Hepatocyte (in vitro differentiated cells): Measurements from ENCODE around the gene MAPRE3. TPM values are rescaled to one million over a fixed set of nuclear protein-coding genes. Genes with fewer than 3 reads are reported as not detected.
"Not testable (repeated sequence)": the region's sequence is repeated elsewhere in the genome, so short reads cannot be mapped to it uniquely, and the experiment has no call there.

Experiments used
- DNase-seq: peaks from one replicate; pipeline ENCODE4 v3.0.0-alpha.2; 2016; ENCODE audit warnings: low spot score
- H2AFZ ChIP-seq: fragments of 200-600 bp; sonication (generic); 2 replicates; pipeline ENCODE4 v1.6.0; 2016; ENCODE audit warnings: antibody characterized with exemption, mild to moderate bottlenecking
- H3K27ac ChIP-seq: fragments of 200-600 bp; sonication (generic); 2 replicates; pipeline ENCODE4 v1.5.1; 2016; ENCODE audit warnings: mild to moderate bottlenecking
- H3K27me3 ChIP-seq: fragments of 200-600 bp; sonication (generic); 2 replicates; pipeline ENCODE4 v1.6.1; 2016
- H3K36me3 ChIP-seq: fragments of 200-600 bp; sonication (generic); replicated peaks from 2 replicates; pipeline ENCODE4 v1.5.1; 2016; ENCODE audit warnings: low read depth; ENCODE audit not compliant: insufficient read depth
- H3K4me1 ChIP-seq: fragments of 200-600 bp; sonication (generic); 2 replicates; pipeline ENCODE4 v1.5.1; 2016; ENCODE audit warnings: mild to moderate bottlenecking, moderate library complexity; ENCODE audit not compliant: insufficient read depth
- H3K4me2 ChIP-seq: fragments of 200-600 bp; sonication (generic); 2 replicates; pipeline ENCODE4 v1.6.0; 2016
- H3K4me3 ChIP-seq: fragments of 200-600 bp; sonication (generic); 2 replicates; pipeline ENCODE4 v1.5.1; 2016; ENCODE audit warnings: mild to moderate bottlenecking
- H3K79me2 ChIP-seq: fragments of 200-600 bp; sonication (generic); 2 replicates; pipeline ENCODE4 v1.6.0; 2017; ENCODE audit warnings: mild to moderate bottlenecking
- H3K9me2 ChIP-seq: fragments of 200-600 bp; sonication (generic); replicated peaks from 2 replicates; pipeline ENCODE4 v1.6.0; 2017; ENCODE audit warnings: mild to moderate bottlenecking; ENCODE audit not compliant: insufficient read depth
- H3K9me3 ChIP-seq: fragments of 200-600 bp; sonication (generic); 2 replicates; pipeline ENCODE4 v1.5.1; 2016; ENCODE audit warnings: low read depth, mild to moderate bottlenecking
- H4K20me1 ChIP-seq: fragments of 200-600 bp; sonication (generic); 2 replicates; pipeline ENCODE4 v1.6.0; 2016; ENCODE audit warnings: mild to moderate bottlenecking; ENCODE audit not compliant: insufficient read depth, poor library complexity, severe bottlenecking
- CTCF ChIP-seq: fragments of 200-600 bp; sonication (generic); IDR thresholded peaks from 2 replicates; pipeline ENCODE4 v1.5.1; 2016; ENCODE audit warnings: antibody characterized with exemption, mild to moderate bottlenecking; ENCODE audit not compliant: poor library complexity
- EZH2 ChIP-seq: fragments of 200-600 bp; sonication (generic); IDR thresholded peaks from 2 replicates; pipeline ENCODE4 v1.6.1; 2016; ENCODE audit warnings: antibody characterized with exemption, mild to moderate bottlenecking, borderline replicate concordance
- EZH2phosphoT487 ChIP-seq: fragments of 200-600 bp; sonication (generic); IDR thresholded peaks from one replicate; pipeline ENCODE4 v1.6.1; 2018; ENCODE audit warnings: antibody characterized with exemption, mild to moderate bottlenecking, low read depth, moderate library complexity; ENCODE audit not compliant: unreplicated experiment, severe bottlenecking
- WGBS: methylation state at CpG from one replicate; pipeline ENCODE4 v1.1.6; 2016; ENCODE audit warnings: low lambda C conversion rate; ENCODE audit errors: missing lambda C conversion rate; 5-methylcytosine and 5-hydroxymethylcytosine counted together
- polyA plus RNA-seq: library from polyadenylated mRNA; unstranded; fragments of >200 nt; fragmentation: Nextera tagmentation; extraction: Ambion mirVana; gene quantifications from 2 replicates; pipeline ENCODE4 v1.2.1, GENCODE V29; 2016
- total RNA-seq: library from RNA; depleted of rRNA; stranded (reverse); fragments of >200 nt; gene quantifications from 2 replicates; pipeline ENCODE4 v1.2.3, GENCODE V29; 2014

Gene MAPRE3
- total and polyA plus RNA-seq, 2 experiments from 2014 or later = 8.6 to 23.6 TPM

DNA sequence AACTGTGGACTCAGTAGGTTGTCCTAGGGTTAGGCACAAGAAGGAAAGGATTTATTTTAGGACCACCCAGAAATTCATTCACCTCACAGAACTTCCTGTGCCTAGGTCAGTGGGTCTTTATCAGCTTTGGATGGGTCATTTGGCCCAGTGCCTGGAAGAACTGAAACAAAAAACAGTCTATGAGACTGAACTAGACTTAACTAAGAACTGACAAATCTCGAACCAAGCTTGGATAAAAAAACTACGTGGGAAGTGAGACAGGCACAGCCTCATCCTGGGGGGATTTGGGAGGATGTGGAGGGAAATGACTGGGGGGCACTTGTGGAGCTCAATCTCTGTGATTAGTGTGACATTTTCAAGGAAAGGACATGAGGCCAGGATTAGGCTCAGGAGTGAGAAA, 103.3 kb downstream of the MAPRE3 start:
- H3K27ac ChIP-seq = peak overlapping the region; percentile 98
- H3K36me3 ChIP-seq = no peaks in the 10 kb centered on the region
- no peaks in the 10 kb centered on the region for H3K27me3 ChIP-seq
- no peak overlapping the region for H3K4me3 ChIP-seq
- no peaks in the 10 kb centered on the region for H3K9me2 ChIP-seq
- H3K4me1 ChIP-seq = peaks cover 29% of the 10 kb centered on the region
- no peak overlapping the region for H2AFZ ChIP-seq
- TF ChIP-seq EZH2phosphoT487 (no peak), EZH2 (no peak), CTCF (no peak)
- peaks cover 29% of the 10 kb centered on the region for H3K79me2 ChIP-seq
- H3K9me3 ChIP-seq = no peaks in the 10 kb centered on the region
- H4K20me1 ChIP-seq = peaks cover 12% of the 10 kb centered on the region
- no peak overlapping the region for H3K4me2 ChIP-seq
- WGBS = 51% methylated on average over 2 of the region's 2 CpGs
- no peak for DNase-seq

DNA sequence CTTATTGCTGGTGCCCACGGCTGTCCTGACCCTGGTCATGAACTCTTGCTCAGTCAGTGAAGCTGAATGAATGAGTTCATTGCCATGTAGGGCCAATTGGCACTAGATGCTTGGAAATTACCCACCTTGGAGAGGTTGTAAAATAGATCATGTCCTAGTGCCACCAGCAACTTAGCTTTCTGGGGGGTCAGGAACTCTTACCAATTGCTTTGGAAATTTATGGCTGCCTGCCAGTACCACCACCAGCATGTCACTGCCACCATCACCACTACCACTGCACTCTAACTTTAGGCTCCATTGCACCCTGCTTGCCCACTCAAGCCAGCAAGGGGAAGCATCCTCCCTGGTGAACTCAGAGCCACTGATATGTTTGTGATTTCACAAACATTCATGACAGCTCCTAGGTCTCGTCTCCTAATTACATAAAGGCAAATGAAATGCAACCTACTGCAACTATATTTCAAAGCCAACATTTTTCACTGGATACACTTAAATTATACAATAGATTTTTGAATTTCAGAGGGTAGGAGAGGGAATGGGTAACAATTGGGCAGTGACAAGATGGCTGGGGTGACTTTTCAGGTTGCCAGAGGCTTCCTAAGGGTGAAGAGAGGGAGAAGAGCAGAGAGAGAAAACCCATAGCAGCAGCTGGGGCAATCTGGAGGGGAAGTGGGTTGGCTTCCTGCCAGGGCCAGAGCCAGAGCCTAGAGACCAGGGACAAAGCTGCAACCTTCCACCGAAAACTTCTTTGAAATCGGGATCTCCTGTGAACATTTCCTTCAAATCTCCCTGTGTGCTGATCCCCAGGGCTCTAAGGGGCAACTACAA, 104.5 kb downstream of the MAPRE3 start:
- WGBS = 67% methylated on average over 4 of the region's 4 CpGs
- H3K27me3 ChIP-seq = no peaks in the 10 kb centered on the region
- no peak for DNase-seq
- peaks cover 29% of the 10 kb centered on the region for H3K79me2 ChIP-seq
- no peaks in the 10 kb centered on the region for H3K9me2 ChIP-seq
- H3K9me3 ChIP-seq = no peaks in the 10 kb centered on the region
- H4K20me1 ChIP-seq = peaks cover 5% of the 10 kb centered on the region
- H3K36me3 ChIP-seq = no peaks in the 10 kb centered on the region
- peak overlapping the region; percentile 54 for H3K4me2 ChIP-seq
- no peak overlapping the region for H2AFZ ChIP-seq
- peak overlapping the region; percentile 98 for H3K27ac ChIP-seq
- H3K4me3 ChIP-seq = no peak overlapping the region
- TF ChIP-seq CTCF = no peak
- no peak for TF ChIP-seq EZH2
- H3K4me1 ChIP-seq = peaks cover 27% of the 10 kb centered on the region

GRCh38 chr2:27075566-27075871, 105.1 kb downstream of the MAPRE3 start:
- 79% methylated on average over 6 of the region's 6 CpGs for WGBS
- not testable (repeated sequence) for H3K4me3 ChIP-seq, H3K36me3 ChIP-seq, H3K9me3 ChIP-seq, H4K20me1 ChIP-seq, DNase-seq, H2AFZ ChIP-seq, H3K27me3 ChIP-seq, H3K9me2 ChIP-seq
- H3K4me1 ChIP-seq = peaks cover 22% of the 10 kb centered on the region
- peaks cover 27% of the 10 kb centered on the region for H3K79me2 ChIP-seq
- H3K27ac ChIP-seq = peak overlapping the region; percentile 98
- H3K4me2 ChIP-seq = peak overlapping the region; percentile 54

DNA sequence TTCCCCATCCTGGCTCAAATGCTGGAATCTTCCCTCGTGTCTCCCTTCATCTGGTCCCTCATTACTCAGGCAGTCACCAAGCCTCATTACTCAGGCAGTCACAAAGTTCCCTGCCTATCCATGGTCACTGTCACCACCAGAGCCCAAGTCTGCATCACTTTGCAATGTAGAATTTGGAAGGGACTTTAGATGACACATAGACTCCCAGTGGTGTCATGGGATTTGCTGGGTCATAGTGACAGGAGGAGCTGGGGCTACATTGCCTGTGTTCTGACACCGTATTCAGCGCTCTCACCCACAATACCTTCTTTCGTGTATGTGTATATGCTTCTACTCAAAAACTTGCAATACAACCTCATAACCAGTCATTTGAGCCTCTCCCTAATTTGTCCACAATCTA, 105.9 kb downstream of the MAPRE3 start:
- H3K36me3 ChIP-seq = no peaks in the 10 kb centered on the region

More for the DNA sequence above, 105.9 kb downstream of the MAPRE3 start:
- Histone ChIP-seq H3K4me1 (peaks cover 21% of the 10 kb centered on the region), H3K4me2 (no peak overlapping the region), H4K20me1 (no peaks in the 10 kb centered on the region), H2AFZ (no peak overlapping the region), H3K27me3 (no peaks in the 10 kb centered on the region), H3K27ac (peak overlapping the region; percentile 98), H3K4me3 (no peak overlapping the region), H3K9me2 (no peaks in the 10 kb centered on the region), H3K9me3 (no peaks in the 10 kb centered on the region), H3K79me2 (peaks cover 19% of the 10 kb centered on the region)
- WGBS = 87% methylated on average over 4 of the region's 4 CpGs
- TF ChIP-seq CTCF (no peak), EZH2phosphoT487 (no peak), EZH2 (no peak)
- no peak for DNase-seq

Other genes with a start within 250 kb of the MAPRE3 start
- 30.2 and 40.7 TPM in 2 replicates for gene SLC35F6, start 206.4 kb upstream of the MAPRE3 start, total RNA-seq
- 16.6 and 18.3 TPM in 2 replicates for gene SLC35F6, start 206.4 kb upstream of the MAPRE3 start, polyA plus RNA-seq
- gene CENPA, start 184.6 kb upstream of the MAPRE3 start, total RNA-seq = 1.7 and 3.1 TPM in 2 replicates
- 5.5 and 5.6 TPM in 2 replicates for gene CENPA, start 184.6 kb upstream of the MAPRE3 start, polyA plus RNA-seq
- gene DPYSL5, start 122.5 kb upstream of the MAPRE3 start, total RNA-seq = 0.48 and 0.63 TPM in 2 replicates
- 0.21 and 0.99 TPM in 2 replicates for gene DPYSL5, start 122.5 kb upstream of the MAPRE3 start, polyA plus RNA-seq
- 40.2 and 50.4 TPM in 2 replicates for gene TMEM214, start 62.3 kb downstream of the MAPRE3 start, total RNA-seq
- gene TMEM214, start 62.3 kb downstream of the MAPRE3 start, polyA plus RNA-seq = 75.9 and 100 TPM in 2 replicates
- 12.9 and 13.8 TPM in 2 replicates for gene AGBL5, start 81.0 kb downstream of the MAPRE3 start, total RNA-seq
- 20.2 and 24.9 TPM in 2 replicates for gene AGBL5, start 81.0 kb downstream of the MAPRE3 start, polyA plus RNA-seq
- 364 and 380 TPM in 2 replicates for gene OST4, start 101.0 kb downstream of the MAPRE3 start, total RNA-seq
- gene OST4, start 101.0 kb downstream of the MAPRE3 start, polyA plus RNA-seq = 839 and 872 TPM in 2 replicates
- gene EMILIN1, start 108.0 kb downstream of the MAPRE3 start, total RNA-seq = 59.6 and 80.8 TPM in 2 replicates
- 109 and 128 TPM in 2 replicates for gene EMILIN1, start 108.0 kb downstream of the MAPRE3 start, polyA plus RNA-seq
- gene KHK, start 116.1 kb downstream of the MAPRE3 start, total RNA-seq = 26.1 and 28.7 TPM in 2 replicates
- 57.7 and 73.1 TPM in 2 replicates for gene KHK, start 116.1 kb downstream of the MAPRE3 start, polyA plus RNA-seq
- gene CGREF1, start 148.5 kb downstream of the MAPRE3 start, total RNA-seq = 0.28 and 2.5 TPM in 2 replicates
- 1.8 and 2.2 TPM in 2 replicates for gene CGREF1, start 148.5 kb downstream of the MAPRE3 start, polyA plus RNA-seq
- 0.03 TPM in 1 of 2 replicates, not detected in the other for gene ABHD1, start 153.2 kb downstream of the MAPRE3 start, total RNA-seq
- 0.58 and 1.1 TPM in 2 replicates for gene ABHD1, start 153.2 kb downstream of the MAPRE3 start, polyA plus RNA-seq
- 69.2 and 69.6 TPM in 2 replicates for gene PREB, start 164.0 kb downstream of the MAPRE3 start, total RNA-seq
- gene PREB, start 164.0 kb downstream of the MAPRE3 start, polyA plus RNA-seq = 71.7 and 90.3 TPM in 2 replicates
- not detected in 2 replicates for gene PRR30, start 168.8 kb downstream of the MAPRE3 start, total RNA-seq
- gene PRR30, start 168.8 kb downstream of the MAPRE3 start, polyA plus RNA-seq = not detected in 2 replicates
- gene TCF23, start 178.4 kb downstream of the MAPRE3 start, total RNA-seq = not detected in 2 replicates
- gene TCF23, start 178.4 kb downstream of the MAPRE3 start, polyA plus RNA-seq = not detected in 2 replicates
- gene ATRAID, start 241.4 kb downstream of the MAPRE3 start, total RNA-seq = 161 and 173 TPM in 2 replicates
- 259 and 281 TPM in 2 replicates for gene ATRAID, start 241.4 kb downstream of the MAPRE3 start, polyA plus RNA-seq
- gene SLC5A6, start 241.6 kb downstream of the MAPRE3 start, total RNA-seq = 65.8 and 72.3 TPM in 2 replicates
- gene SLC5A6, start 241.6 kb downstream of the MAPRE3 start, polyA plus RNA-seq = 58.9 and 66.6 TPM in 2 replicates
- 13.2 and 16.6 TPM in 2 replicates for gene CAD, start 246.7 kb downstream of the MAPRE3 start, total RNA-seq
- 20.7 TPM in 2 replicates for gene CAD, start 246.7 kb downstream of the MAPRE3 start, polyA plus RNA-seq